HEK293T (cell line): Measurements from ENCODE around the gene VCP.
A peak's percentile ranks its signal among the peaks of the same experiment; 100 is the strongest.

Experiments used
- CTCF ChIA-PET: fragments of 350-600 bp; formaldehyde crosslinking; extraction: SDS; loops from one replicate; lab custom pipeline; 2021; ENCODE audit warnings: antibody characterized with exemption, inconsistent platforms; lab: Yijun Ruan, JAX
- POLR2A ChIA-PET: fragments of 350-600 bp; formaldehyde crosslinking; extraction: SDS; loops from one replicate; lab custom pipeline; 2020; ENCODE audit warnings: antibody characterized with exemption, inconsistent platforms; lab: Yijun Ruan, JAX
- DNase-seq: peaks from one replicate; pipeline ENCODE4 v3.0.0; 2012; ENCODE audit warnings: mixed read lengths; ENCODE audit errors: extremely low spot score
- ARNT ChIP-seq: fragments of 450-650 bp; IDR thresholded peaks from 2 replicates; pipeline ENCODE4 v1.6.1; 2017; ENCODE audit warnings: mild to moderate bottlenecking
- BHLHE40 ChIP-seq: fragments of 450-650 bp; IDR thresholded peaks from 2 replicates; pipeline ENCODE4 v1.6.1; 2016; ENCODE audit warnings: mild to moderate bottlenecking, moderate library complexity, borderline replicate concordance
- CTBP1 ChIP-seq: fragments of 450-650 bp; IDR thresholded peaks from 2 replicates; pipeline ENCODE4 v1.6.1; 2016; ENCODE audit warnings: borderline replicate concordance
- ELF4 ChIP-seq: fragments of 450-650 bp; IDR thresholded peaks from 2 replicates; pipeline ENCODE4 v1.6.1; 2017; ENCODE audit warnings: antibody characterized with exemption
- FOXA1 ChIP-seq: fragments of 450-650 bp; IDR thresholded peaks from 2 replicates; pipeline ENCODE4 v1.6.1; 2016; ENCODE audit warnings: mild to moderate bottlenecking
- FOXK2 ChIP-seq: fragments of 450-650 bp; IDR thresholded peaks from 2 replicates; pipeline ENCODE4 v1.6.1; 2016; ENCODE audit warnings: mild to moderate bottlenecking
- FOXM1 ChIP-seq: fragments of 450-650 bp; IDR thresholded peaks from 2 replicates; pipeline ENCODE4 v1.6.1; 2017; ENCODE audit warnings: mild to moderate bottlenecking, borderline replicate concordance
- HDGF ChIP-seq: fragments of 450-650 bp; IDR thresholded peaks from 2 replicates; pipeline ENCODE4 v1.6.1; 2017; ENCODE audit warnings: antibody characterized with exemption, borderline replicate concordance
- L3MBTL2 ChIP-seq: fragments of 450-650 bp; conservative IDR thresholded peaks from 2 replicates; pipeline ENCODE4 v1.6.1; 2016; ENCODE audit warnings: mild to moderate bottlenecking
- LEF1 ChIP-seq: fragments of 450-650 bp; IDR thresholded peaks from 2 replicates; pipeline ENCODE4 v1.6.1; 2017; ENCODE audit warnings: mild to moderate bottlenecking, borderline replicate concordance
- NFRKB ChIP-seq: fragments of 450-650 bp; IDR thresholded peaks from 2 replicates; pipeline ENCODE4 v1.6.1; 2016; ENCODE audit warnings: mild to moderate bottlenecking, moderate library complexity
- SP1 ChIP-seq: fragments of 450-650 bp; IDR thresholded peaks from 2 replicates; pipeline ENCODE4 v1.6.1; 2017
- SUZ12 ChIP-seq: fragments of 450-650 bp; IDR thresholded peaks from 2 replicates; pipeline ENCODE4 v1.6.1; 2016; ENCODE audit warnings: mild to moderate bottlenecking
- TARDBP ChIP-seq: fragments of 450-650 bp; IDR thresholded peaks from 2 replicates; pipeline ENCODE4 v1.6.1; 2016
- ZNF384 ChIP-seq: fragments of 450-650 bp; IDR thresholded peaks from 2 replicates; pipeline ENCODE4 v1.6.1; 2016
- TF ChIP-seq, protein P1 (sequence below): fragments of 450-650 bp; IDR thresholded peaks from 2 replicates; pipeline ENCODE4 v1.6.1; 2016

VCP gene

GRCh38 chr9:35114840-35115628 is 42.6 kb upstream of the VCP start:
- ChIA-PET POLR2A (interaction anchor here (0.6 to 1.9 kb wide), 5 partner anchors 11 to 381 kb away, joined by 3 to 11 read pairs (median 3); partner anchors contain the start of gene STOML2), CTCF (interaction anchor here (1.7 kb wide), 1 partner anchor 12 kb away, joined by 4 read pairs; no protein-coding TSS in a partner anchor)
- DNase-seq = no peak
- TF ChIP-seq ARNT (no peak), SP1 (no peak), TARDBP (no peak), SUZ12 (no peak), FOXM1 (no peak), ELF4 (no peak), ZNF384 (no peak), NFRKB (no peak)
- TF ChIP-seq, protein P1, sequence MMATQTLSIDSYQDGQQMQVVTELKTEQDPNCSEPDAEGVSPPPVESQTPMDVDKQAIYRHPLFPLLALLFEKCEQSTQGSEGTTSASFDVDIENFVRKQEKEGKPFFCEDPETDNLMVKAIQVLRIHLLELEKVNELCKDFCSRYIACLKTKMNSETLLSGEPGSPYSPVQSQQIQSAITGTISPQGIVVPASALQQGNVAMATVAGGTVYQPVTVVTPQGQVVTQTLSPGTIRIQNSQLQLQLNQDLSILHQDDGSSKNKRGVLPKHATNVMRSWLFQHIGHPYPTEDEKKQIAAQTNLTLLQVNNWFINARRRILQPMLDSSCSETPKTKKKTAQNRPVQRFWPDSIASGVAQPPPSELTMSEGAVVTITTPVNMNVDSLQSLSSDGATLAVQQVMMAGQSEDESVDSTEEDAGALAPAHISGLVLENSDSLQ = no peak

GRCh38 chr9:35114113-35114839 is 41.9 kb upstream of the VCP start:
- CTCF ChIA-PET = interaction anchor here (0.7 kb wide), 1 partner anchor 214 kb away, joined by 3 read pairs; no protein-coding TSS in a partner anchor
- TF ChIP-seq, protein P1 = 0 out of 2 replicates have a peak, but pooled peaks have one; percentile 12
- TF ChIP-seq SUZ12 = no peak
- POLR2A ChIA-PET = interaction anchor here (0.6 to 1.9 kb wide), 8 partner anchors 10 to 381 kb away, joined by 3 to 11 read pairs (median 4); partner anchors contain the start of genes FANCG, STOML2, UNC13B and VCP
- peak; percentile 43 for DNase-seq

DNA sequence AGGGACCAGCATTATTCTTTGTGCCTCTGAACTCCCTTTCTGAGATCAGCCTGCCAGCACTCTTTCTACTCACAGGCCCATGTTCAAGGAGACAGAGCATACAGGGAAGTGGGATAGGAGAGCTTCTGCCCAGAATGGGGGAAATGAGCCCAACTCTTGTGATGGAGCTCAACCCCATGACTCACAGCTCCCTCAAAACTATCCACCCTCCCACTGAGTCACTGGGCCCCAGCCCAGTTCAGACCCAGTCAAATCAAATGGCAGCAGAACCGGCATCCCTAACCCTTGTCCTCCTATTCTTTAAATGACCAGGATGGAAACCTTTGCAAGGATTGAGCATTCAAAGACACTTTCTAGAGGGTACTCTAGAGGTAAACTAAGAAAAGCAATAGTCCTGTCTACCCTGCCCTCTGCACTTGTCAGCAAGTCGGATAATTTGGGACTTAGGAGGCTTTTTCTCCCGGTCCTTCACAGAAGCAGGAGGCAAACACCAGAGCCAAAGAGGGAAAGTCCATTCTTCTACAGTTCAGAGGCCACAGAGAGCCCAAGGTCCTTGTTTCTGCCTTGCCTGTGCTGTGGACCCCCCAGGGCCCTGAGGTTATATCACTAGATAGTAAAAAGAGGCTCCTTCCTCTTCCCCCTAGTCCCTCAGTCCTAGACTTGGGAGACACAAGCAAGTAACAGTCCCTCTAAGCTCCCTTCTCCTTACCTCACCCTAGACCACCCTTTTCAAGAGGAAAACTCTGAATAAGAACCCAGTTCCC is 40.0 kb upstream of the VCP start:
- ChIA-PET POLR2A (interaction anchor here (1.9 kb wide), 1 partner anchor 41 kb away, joined by 6 read pairs; no protein-coding TSS in a partner anchor), CTCF (no interaction called here)
- DNase-seq = no peak
- TF ChIP-seq BHLHE40 (no peak), FOXM1 (no peak), SP1 (no peak), LEF1 (no peak), TARDBP (no peak), FOXA1 (no peak), L3MBTL2 (no peak), SUZ12 (no peak), CTBP1 (no peak)

- ChIA-PET CTCF (no interaction called here), POLR2A (interaction anchor here (0.7 to 1.9 kb wide), 2 partner anchors 9 to 40 kb away, joined by 3 to 6 read pairs; partner anchors contain the start of gene STOML2)
- peak; percentile 91 for DNase-seq
- no peak for TF ChIP-seq FOXA1
- TF ChIP-seq L3MBTL2 = no peak
- TF ChIP-seq TARDBP = no peak
- TF ChIP-seq BHLHE40 = no peak
- no peak for TF ChIP-seq SP1
- TF ChIP-seq SUZ12 = no peak
- no peak for TF ChIP-seq ELF4
- TF ChIP-seq HDGF = no peak
- TF ChIP-seq FOXK2 = no peak
- no peak for TF ChIP-seq NFRKB
- TF ChIP-seq ZNF384 = no peak
- no peak for TF ChIP-seq ARNT
- TF ChIP-seq LEF1 = no peak
- TF ChIP-seq, protein P1 = no peak
- no peak for TF ChIP-seq FOXM1
- no peak for TF ChIP-seq CTBP1
These were observed 38.8 kb upstream of the VCP start for GRCh38 chr9:35111001-35111933.

GRCh38 chr9:35110327-35110761 is 37.9 kb upstream of the VCP start:
- CTCF ChIA-PET = no interaction called here
- no peak for TF ChIP-seq ZNF384
- no peak for TF ChIP-seq HDGF
- TF ChIP-seq SP1 = no peak
- no peak for TF ChIP-seq L3MBTL2
- TF ChIP-seq TARDBP = no peak
- TF ChIP-seq CTBP1 = no peak
- no peak for DNase-seq
- POLR2A ChIA-PET = no interaction called here
